ENCODE results near the gene S100A5. TPM values are rescaled to one million over a fixed set of nuclear protein-coding genes. Genes with fewer than 3 reads are reported as not detected.
A peak's percentile ranks its signal among the peaks of the same experiment; 100 is the strongest.

Gene S100A5
- total RNA-seq, 2 donors from 2014 or later, result 3.2 to 9.6 TPM

DNA sequence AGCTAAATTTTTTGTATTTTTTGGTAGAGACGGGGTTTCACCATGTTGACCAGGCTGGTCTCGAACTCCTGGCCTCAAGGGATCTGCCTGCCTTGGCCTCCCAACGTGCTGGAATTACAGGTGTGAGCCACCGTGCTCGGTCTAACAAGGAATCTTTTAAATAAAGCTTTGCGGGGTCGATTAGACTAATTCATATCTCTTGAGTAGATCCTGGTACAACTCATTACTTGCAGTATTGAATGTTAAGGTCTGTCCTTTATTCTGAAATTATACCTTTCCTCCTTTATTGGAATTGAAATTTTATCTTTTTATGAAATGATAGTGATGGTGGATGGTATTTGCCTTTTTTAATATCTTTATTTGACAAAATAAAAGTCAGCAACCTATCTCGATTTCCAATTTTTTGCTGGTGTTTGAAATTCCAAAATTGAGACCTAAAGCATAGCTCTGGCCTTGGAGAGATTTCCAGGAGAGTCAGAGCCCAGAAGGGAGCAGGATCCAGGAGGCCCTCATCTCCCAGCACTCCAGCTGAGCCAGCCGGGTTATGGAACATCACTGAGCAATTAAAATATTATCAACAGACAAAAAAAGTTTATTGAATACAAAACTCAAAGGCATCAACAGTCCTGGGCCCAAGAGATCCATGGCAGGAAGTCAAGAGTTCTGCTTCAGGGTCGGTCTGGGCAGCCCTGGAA, 20.2 kb upstream of the S100A5 start:
- Mint-ChIP-seq H3K27ac (no peak overlapping the region), H3K9me3 (no peaks in the 10 kb centered on the region)

DNA sequence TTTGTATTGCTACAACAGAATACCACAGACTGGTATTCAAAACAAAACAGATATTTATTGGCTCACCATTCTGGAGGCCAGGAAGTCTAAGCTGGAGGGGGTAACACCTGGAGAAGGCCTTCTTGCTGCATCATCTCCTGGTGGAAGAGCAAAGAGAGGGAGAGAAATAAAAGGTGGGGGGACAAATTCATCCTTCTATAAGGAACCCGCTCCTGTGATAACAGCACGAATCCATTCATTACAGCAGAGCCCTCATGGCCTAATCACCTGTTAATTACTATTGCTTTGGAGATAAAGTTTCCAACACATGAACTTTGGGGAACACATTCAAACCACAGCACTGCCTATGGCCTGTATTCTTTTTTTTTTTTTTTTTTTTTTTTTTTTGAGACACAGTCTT, 19.5 kb upstream of the S100A5 start:
- Mint-ChIP-seq H3K27me3 (no peaks in the 10 kb centered on the region), H3K36me3 (ENCODE audit: low read depth) (no peaks in the 10 kb centered on the region), H3K9me3 (no peaks in the 10 kb centered on the region), H3K4me1 (no peaks in the 10 kb centered on the region), H3K27ac (no peak overlapping the region), H3K4me3 (no peak overlapping the region)
- ATAC-seq (replicated peaks), result no peak

More for the DNA sequence above, 20.2 kb upstream of the S100A5 start:
- Mint-ChIP-seq H3K27me3 (no peaks in the 10 kb centered on the region), H3K4me3 (no peak overlapping the region), H3K4me1 (peaks cover 5% of the 10 kb centered on the region), H3K36me3 (ENCODE audit: low read depth) (peaks cover 4% of the 10 kb centered on the region)
- no peak for ATAC-seq (replicated peaks)

DNA sequence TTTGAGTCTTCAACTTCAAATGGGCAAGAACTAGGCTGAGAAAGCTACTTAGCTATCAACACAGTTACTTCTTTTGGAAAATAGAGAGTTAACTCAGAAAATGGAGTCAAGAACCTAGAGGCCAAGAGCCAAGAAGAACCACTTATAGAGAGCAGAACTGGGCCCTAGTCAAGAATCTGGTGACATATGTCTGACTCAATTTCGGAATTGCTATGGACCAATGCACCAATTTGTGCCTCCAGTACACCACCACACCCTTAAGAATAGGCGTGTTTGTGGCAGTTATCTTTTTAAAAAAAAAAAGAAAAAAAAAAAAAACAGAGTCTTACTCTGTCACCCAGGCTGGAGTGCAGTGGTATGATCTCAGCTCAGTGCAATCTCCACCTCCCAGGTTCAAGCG, 17.1 kb upstream of the S100A5 start:
- ATAC-seq (replicated peaks), result no peak
- peaks cover 5% of the 10 kb centered on the region for H3K4me1 Mint-ChIP-seq
- H3K4me3 Mint-ChIP-seq, result no peak overlapping the region
- H3K27ac Mint-ChIP-seq, result no peak overlapping the region
- no peaks in the 10 kb centered on the region for H3K9me3 Mint-ChIP-seq
- H3K27me3 Mint-ChIP-seq, result no peaks in the 10 kb centered on the region
- no peaks in the 10 kb centered on the region for H3K36me3 Mint-ChIP-seq (ENCODE audit: low read depth)

DNA sequence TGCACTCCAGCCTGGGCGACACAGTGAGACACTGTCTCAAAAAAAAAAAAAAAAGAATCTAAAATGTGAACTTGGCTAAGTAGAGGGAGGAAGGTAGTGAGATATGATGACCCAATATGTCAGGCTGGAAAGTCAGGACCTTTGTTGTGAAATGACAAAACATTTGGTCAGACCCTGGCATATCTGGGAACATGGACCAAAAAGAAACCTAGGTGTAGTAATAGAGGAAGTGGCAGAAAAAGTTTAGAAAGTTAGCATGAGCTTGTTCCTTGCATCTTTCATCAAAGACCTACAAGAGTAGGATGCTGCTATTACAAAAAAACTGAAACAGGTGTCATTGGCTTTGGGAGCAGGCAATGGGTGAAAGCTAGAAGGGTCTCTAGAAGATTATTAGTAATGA, 15.6 kb upstream of the S100A5 start:
- peaks cover 5% of the 10 kb centered on the region for H3K4me1 Mint-ChIP-seq
- H3K4me3 Mint-ChIP-seq, result no peak overlapping the region
- no peaks in the 10 kb centered on the region for H3K9me3 Mint-ChIP-seq
- peak overlapping the region; percentile 18 for H3K27ac Mint-ChIP-seq
- ATAC-seq (replicated peaks), result no peak
- no peaks in the 10 kb centered on the region for H3K27me3 Mint-ChIP-seq
- no peaks in the 10 kb centered on the region for H3K36me3 Mint-ChIP-seq (ENCODE audit: low read depth)

DNA sequence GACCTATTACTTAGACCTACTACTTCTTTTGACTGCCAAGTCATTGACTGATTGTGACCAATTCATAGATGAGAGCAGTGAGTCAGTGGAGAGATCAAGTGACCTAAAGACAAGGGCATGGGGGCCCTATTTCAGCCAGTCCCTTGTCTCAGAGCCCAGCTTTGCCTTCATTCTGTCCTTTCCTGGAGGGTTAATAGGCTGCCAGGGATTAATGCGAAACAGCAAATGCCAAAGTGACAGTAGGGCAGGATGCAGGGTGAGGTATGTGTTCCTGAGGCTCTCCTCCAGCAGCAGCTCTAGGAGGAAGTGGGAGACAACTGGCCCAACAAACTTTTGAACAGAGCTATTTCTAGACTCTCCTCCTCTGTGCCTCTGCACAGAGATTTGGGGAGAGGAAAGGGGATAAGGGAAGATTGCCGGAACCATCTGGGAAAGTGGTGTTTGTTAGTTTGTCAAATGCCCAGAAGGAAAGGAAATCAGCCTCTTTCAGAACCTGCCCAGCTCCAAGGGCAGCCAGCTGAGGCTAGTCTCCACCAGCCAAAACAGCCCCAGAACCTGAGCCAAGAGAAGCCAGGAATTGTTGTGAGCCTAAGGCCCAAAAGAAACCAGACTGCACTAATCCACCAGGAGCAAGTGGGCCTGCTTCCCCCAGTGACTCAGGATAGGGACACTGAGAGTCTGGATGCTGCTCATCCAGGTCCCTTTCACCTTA, 13.3 kb upstream of the S100A5 start:
- Mint-ChIP-seq H3K27ac (peak overlapping the region; percentile 59), H3K4me1 (peaks cover 9% of the 10 kb centered on the region), H3K36me3 (ENCODE audit: low read depth) (no peaks in the 10 kb centered on the region), H3K4me3 (no peak overlapping the region), H3K9me3 (no peaks in the 10 kb centered on the region), H3K27me3 (no peaks in the 10 kb centered on the region)
- ATAC-seq (replicated peaks), result peak; percentile 49

DNA sequence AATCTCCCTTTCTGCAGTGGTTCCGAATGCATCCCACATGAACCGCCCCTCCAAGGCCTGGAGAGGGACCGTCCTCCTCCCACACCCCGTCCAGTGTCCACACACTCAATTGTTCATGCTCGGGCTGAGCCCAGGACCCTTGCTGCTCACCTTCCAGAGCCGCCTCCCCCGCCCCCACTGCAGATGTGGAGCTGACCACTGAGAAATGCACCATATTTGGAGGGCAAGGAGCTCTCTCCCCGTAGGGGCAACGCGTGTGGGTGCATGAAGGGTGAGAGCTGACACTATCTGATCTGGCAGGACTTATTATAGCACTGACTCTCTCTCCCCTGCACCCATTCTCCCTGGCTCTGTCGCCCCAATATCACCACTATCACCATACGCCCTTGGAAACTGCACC, 12.4 kb upstream of the S100A5 start:
- peaks cover 9% of the 10 kb centered on the region for H3K4me1 Mint-ChIP-seq
- no peak for ATAC-seq (replicated peaks)
- no peaks in the 10 kb centered on the region for H3K27me3 Mint-ChIP-seq
- no peak overlapping the region for H3K4me3 Mint-ChIP-seq
- H3K27ac Mint-ChIP-seq, result peak overlapping the region; percentile 59
- no peaks in the 10 kb centered on the region for H3K36me3 Mint-ChIP-seq (ENCODE audit: low read depth)
- no peaks in the 10 kb centered on the region for H3K9me3 Mint-ChIP-seq

DNA sequence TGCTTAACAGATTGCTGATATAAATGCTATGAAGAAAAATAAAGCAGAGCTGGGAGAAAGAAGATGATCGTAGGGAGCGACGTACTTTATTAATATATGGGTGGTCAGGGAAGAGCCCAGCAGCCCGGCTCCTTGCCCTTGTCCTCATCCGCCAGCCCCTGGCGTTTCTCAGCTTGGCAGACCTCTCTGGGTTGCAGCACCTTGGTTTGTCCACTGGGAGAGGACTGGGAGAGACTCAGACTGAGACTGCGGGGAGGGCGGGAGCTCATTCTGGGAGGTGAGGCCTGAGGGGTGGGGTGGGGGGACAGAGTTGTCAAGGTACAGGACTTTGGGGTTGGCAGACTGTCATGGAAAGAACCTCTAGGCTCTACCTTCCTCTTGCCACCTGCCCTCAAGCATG, 11.6 kb upstream of the S100A5 start:
- H3K27ac Mint-ChIP-seq, result no peak overlapping the region
- H3K27me3 Mint-ChIP-seq, result no peaks in the 10 kb centered on the region
- no peaks in the 10 kb centered on the region for H3K9me3 Mint-ChIP-seq
- peaks cover 9% of the 10 kb centered on the region for H3K4me1 Mint-ChIP-seq
- ATAC-seq (replicated peaks), result no peak
- H3K36me3 Mint-ChIP-seq (ENCODE audit: low read depth), result no peaks in the 10 kb centered on the region
- H3K4me3 Mint-ChIP-seq, result no peak overlapping the region

DNA sequence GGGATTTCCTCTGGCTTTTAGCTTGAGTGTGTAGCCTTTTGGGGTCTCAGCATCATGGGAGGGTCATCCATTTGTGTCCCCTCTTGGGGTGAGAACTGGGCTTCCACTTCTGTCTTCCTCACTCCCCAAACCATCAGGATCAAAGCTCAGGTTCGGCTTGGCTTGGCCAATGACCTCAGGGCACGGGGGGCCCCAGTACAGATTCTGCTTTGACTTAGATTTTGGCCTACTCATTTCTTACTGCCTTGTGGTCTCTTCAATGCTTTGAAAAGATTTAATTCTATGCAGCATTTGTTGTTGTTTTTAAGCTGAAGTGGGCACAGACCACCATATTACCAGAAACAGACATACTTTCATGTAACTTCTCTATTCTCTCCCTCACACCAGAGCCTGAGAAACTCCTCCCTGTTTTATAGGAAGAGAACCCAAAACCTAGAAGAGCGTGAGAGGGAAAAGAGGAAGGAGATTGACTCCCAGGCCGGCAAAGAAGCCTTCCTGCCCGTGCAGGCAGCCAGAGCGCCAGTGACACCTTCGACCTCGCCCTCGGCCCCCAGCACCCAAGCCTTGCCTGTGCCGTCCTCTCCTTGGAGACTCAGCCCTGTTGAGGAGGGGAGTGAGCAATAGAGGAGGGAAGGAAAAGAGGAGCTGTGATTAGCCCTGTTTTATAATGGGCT, 10.2 kb upstream of the S100A5 start:
- ATAC-seq (replicated peaks), result no peak
- Mint-ChIP-seq H3K4me1 (peaks cover 11% of the 10 kb centered on the region), H3K27me3 (no peaks in the 10 kb centered on the region), H3K36me3 (ENCODE audit: low read depth) (peaks cover under 1% of the 10 kb centered on the region), H3K27ac (no peak overlapping the region), H3K4me3 (no peak overlapping the region), H3K9me3 (no peaks in the 10 kb centered on the region)

DNA sequence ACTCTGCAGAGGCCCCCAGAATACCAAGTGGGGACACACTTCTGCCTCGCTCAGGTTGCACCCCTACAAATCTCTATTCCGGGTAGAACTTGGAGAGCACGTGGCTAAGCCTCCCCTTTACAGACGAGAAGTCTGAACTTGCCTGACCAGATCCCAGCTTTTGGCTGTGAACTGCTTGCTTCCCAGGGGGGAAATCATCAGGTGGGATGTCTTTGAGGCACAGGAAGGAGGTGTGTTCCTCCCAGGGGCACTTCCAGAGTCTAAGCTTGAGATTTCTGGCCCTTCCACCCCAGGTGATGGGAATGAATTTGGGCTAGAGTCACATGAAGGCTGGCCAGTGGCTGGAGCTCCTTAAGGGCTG, 9.6 kb upstream of the S100A5 start:
- H3K4me1 Mint-ChIP-seq, result peaks cover 17% of the 10 kb centered on the region
- no peak overlapping the region for H3K4me3 Mint-ChIP-seq
- peak overlapping the region; percentile 10 for H3K27ac Mint-ChIP-seq
- no peaks in the 10 kb centered on the region for H3K9me3 Mint-ChIP-seq
- no peaks in the 10 kb centered on the region for H3K27me3 Mint-ChIP-seq
- ATAC-seq (replicated peaks), result no peak
- H3K36me3 Mint-ChIP-seq (ENCODE audit: low read depth), result peaks cover 7% of the 10 kb centered on the region

DNA sequence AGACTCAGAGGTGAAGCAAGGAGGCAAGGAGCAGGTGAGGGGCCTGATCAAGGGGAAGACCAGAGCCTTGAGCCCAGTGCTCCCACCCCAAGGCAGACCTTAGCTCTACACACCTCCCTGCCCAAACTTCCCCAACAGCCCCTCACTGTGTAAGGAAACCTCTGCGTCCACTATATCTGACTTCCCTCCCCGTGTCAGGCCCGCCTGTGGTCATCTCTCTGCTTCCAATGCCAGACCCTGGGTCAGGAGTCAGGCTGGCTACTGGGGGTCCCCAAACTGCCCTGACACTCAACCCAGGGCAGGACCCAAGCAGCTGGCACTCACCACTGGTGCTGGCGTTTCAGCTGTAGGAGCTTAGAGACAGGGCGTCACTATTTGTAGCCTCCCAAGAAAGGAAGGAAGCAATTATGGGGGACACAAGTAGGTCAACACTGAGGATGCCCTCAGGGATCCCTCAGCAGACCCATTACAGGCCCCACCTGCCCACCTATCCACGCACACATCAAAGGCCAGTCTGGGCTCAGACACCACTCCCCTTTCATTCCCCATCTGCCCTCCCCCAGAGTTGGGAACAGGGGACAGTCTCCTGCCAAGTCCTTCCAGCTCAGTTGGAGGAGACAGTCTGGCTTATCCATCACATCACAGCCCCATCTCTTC, 9.1 kb upstream of the S100A5 start:
- Mint-ChIP-seq H3K4me3 (no peak overlapping the region), H3K27me3 (no peaks in the 10 kb centered on the region), H3K9me3 (no peaks in the 10 kb centered on the region), H3K27ac (peak overlapping the region; percentile 10), H3K36me3 (ENCODE audit: low read depth) (peaks cover 12% of the 10 kb centered on the region), H3K4me1 (peaks cover 18% of the 10 kb centered on the region)
- ATAC-seq (replicated peaks), result no peak

DNA sequence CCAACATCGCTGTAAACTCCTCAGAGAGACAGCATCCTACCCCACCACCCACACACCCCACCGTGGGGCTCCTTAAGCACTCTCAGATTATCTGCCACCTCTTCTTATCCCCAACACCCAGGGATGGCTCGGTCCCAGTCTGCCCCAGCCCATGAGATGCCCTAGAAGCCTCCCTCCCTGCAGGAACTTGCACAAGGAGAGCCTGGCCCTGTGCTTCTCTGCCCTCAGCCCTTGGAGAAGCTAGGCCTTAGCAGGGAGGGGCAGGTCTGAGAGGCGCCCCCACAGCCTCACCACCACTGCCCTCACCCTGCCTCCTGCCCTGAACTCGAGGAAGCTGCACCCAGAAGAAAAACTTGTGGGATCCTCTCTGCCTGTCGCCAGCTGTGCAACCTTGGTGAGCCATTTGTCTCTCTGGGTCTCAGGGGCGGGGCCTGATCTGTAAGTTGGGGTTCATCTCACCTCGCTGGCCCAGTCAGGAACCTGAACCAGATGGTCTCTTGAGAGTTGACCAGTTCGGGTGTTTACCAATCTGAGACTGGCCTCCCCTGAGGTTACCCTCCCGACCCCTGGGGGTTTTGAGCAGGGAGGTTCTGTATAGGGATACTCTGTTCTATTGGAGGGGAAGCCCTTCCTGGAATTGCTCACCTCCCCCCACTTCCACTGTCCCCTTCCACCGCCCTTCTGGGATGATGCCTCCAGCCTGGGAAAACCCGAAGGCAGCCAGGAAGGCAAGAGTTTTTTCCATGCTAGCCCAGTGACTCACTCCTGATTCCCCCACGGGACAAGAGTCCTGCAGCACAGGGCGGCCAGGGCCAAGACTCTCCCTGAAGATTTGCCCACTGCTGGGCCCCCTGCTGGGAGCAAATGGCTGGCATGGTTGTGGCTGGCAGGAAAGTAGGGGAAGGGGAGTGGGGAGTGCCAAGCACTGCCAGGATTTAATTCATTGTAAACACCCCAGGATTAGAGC, 8.3 kb upstream of the S100A5 start, which contains the start of gene S100A3:
Gene S100A3 (minus strand): TSS at position 537 of the 967 bp plus-strand sequence. CDS start 773 bp downstream, outside the sequence.
- no peak for ATAC-seq (replicated peaks)
- H3K4me3 Mint-ChIP-seq, result peak within 1 kb of the TSS; percentile 98
- H3K9me3 Mint-ChIP-seq, result no peaks in the 10 kb centered on the region
- no peaks in the 10 kb centered on the region for H3K27me3 Mint-ChIP-seq
- H3K4me1 Mint-ChIP-seq, result peaks cover 18% of the 10 kb centered on the region
- H3K36me3 Mint-ChIP-seq (ENCODE audit: low read depth), result peaks cover 20% of the 10 kb centered on the region
- H3K27ac Mint-ChIP-seq, result peak within 1 kb of the TSS; percentile 66

DNA sequence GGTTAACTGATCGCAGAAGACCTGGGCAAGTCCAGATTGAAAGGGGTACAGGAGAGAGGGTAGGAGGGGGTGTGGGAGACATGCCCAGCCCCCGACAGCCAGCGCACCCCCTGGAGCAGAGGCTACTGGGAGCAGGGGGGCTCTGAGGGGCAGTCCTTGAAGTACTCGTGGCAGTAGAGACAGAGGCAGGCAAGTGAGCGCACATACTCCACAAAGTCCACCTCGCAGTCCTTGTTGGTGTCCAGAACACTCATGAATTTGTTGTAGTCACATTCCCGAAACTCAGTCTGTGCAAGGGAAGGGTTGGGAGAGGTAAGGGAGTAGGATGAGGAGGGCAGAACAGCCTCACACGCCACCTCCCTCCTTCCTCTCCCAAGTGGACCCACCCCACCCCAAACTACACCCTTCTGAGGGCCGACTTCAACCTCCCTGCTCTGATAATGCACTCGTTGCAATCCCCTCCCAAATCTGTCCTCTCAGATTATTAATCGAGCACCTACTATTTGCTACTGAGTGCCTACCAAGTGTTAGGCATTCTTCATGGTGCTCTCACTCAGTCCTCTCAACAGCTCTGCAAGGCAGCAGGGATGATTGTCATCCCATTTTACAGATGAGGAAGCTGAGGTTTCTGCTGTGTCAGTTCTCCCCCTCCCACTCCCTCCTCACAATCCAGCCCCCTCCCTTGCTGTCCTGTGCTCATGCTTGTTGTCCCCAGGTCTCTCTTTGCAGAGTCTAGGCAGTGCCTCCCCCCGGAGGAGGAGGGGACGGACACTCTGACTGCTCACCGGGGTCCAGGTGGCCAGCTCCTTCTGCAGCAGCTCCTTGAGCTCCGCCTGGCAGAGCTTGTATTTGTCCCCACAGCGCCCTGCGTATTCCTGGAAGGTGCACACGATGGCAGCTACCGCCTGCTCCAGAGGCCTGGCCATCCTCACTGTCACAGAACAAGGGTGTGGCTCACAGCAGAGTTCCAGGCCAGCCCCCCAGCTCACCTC, 7.1 kb upstream of the S100A5 start:
- Mint-ChIP-seq H3K4me3 (peak overlapping the region; percentile 98), H3K27ac (peak overlapping the region; percentile 66), H3K4me1 (peaks cover 22% of the 10 kb centered on the region), H3K27me3 (no peaks in the 10 kb centered on the region), H3K9me3 (no peaks in the 10 kb centered on the region), H3K36me3 (ENCODE audit: low read depth) (peaks cover 32% of the 10 kb centered on the region)
- ATAC-seq (replicated peaks), result no peak
